Calu3 (cell line): ENCODE measurements around the gene MYO1E. TPM values are rescaled to one million over a fixed set of nuclear protein-coding genes. Genes with fewer than 3 reads are reported as not detected.

ENCODE experiments used
- BruUV-seq: library from RNA; stranded (reverse); fragments of 400-500 nt; replicated peaks from 2 replicates; lab custom pipeline; 2021; lab: Mats Ljungman, UMichigan
- CTCF ChIA-PET: fragments of 300-600 bp; sonication (Branson Sonifier 250); formaldehyde crosslinking; loops from one replicate; lab custom pipeline; 2022; ENCODE audit warnings: antibody characterized with exemption; lab: Charles Lee
- DNase-seq: peaks from one replicate; pipeline ENCODE4 v3.0.0; 2022
- H3K27ac Mint-ChIP-seq: one replicate; pipeline ENCODE4 v1.8.0; 2022; ENCODE audit warnings: mixed read lengths; ENCODE audit not compliant: unreplicated experiment
- H3K27me3 Mint-ChIP-seq: one replicate; pipeline ENCODE4 v1.8.0; 2022; ENCODE audit warnings: mixed read lengths; ENCODE audit not compliant: unreplicated experiment
- H3K36me3 Mint-ChIP-seq: one replicate; pipeline ENCODE4 v1.8.0; 2022; ENCODE audit warnings: mild to moderate bottlenecking, moderate library complexity, mixed read lengths; ENCODE audit not compliant: insufficient read depth, unreplicated experiment
- H3K4me1 Mint-ChIP-seq: one replicate; pipeline ENCODE4 v1.8.0; 2022; ENCODE audit warnings: mild to moderate bottlenecking, low read depth, mixed read lengths; ENCODE audit not compliant: unreplicated experiment
- H3K4me3 Mint-ChIP-seq: one replicate; pipeline ENCODE4 v1.8.0; 2022; ENCODE audit warnings: mild to moderate bottlenecking, low read depth, moderate library complexity, mixed read lengths; ENCODE audit not compliant: unreplicated experiment
- H3K9me3 Mint-ChIP-seq: one replicate; pipeline ENCODE4 v1.8.0; 2022; ENCODE audit warnings: low read depth, mixed read lengths; ENCODE audit not compliant: unreplicated experiment
- CTCF ChIP-seq: fragments of 200-600 bp; IDR thresholded peaks from one replicate; pipeline ENCODE4 v1.8.0; 2022; ENCODE audit warnings: antibody characterized with exemption; ENCODE audit not compliant: unreplicated experiment
- intact Hi-C: fragments of 100-400 bp; cut with micrococcal nuclease; formaldehyde crosslinking; loops from one replicate; pipeline ENCODE4 v1.10.0; 2022; ENCODE audit not compliant: unreplicated experiment
- total RNA-seq: library from RNA; stranded (reverse); gene quantifications from 2 replicates; pipeline ENCODE4 v1.2.3, GENCODE V29; 2022

Gene MYO1E
- total RNA-seq, 1 experiment from 2014 or later = 617 TPM

GRCh38 chr15:59171067-59171397 is 201.6 kb downstream of the MYO1E start:
- Mint-ChIP-seq H3K27me3 (no peaks in the 10 kb centered on the region), H3K4me1 (peaks cover 39% of the 10 kb centered on the region), H3K36me3 (peaks cover 98% of the 10 kb centered on the region), H3K4me3 (no peak overlapping the region), H3K27ac (peak overlapping the region; percentile 23), H3K9me3 (no peaks in the 10 kb centered on the region)
- CTCF ChIA-PET = no interaction called here
- DNase-seq = no peak
- TF ChIP-seq CTCF = no peak
- BruUV-seq = no TSS peak
- intact Hi-C loops = loop anchor here (10.0 kb wide), 1 partner anchor 204 kb away; the partner anchor contains the start of gene MYO1E

- H3K36me3 Mint-ChIP-seq = peaks cover 98% of the 10 kb centered on the region
- CTCF ChIA-PET = interaction anchor here (1.0 to 1.1 kb wide), 2 partner anchors 268 to 323 kb away, joined by 3 to 4 read pairs; partner anchors contain the start of gene FAM81A
- intact Hi-C loops = loop anchor here (10.0 kb wide), 1 partner anchor 204 kb away; the partner anchor contains the start of gene MYO1E
- TF ChIP-seq CTCF = no peak
- H3K4me3 Mint-ChIP-seq = no peak overlapping the region
- DNase-seq = peak; percentile 54
- no TSS peak for BruUV-seq
- peaks cover 33% of the 10 kb centered on the region for H3K4me1 Mint-ChIP-seq
- no peaks in the 10 kb centered on the region for H3K27me3 Mint-ChIP-seq
- peak overlapping the region; percentile 77 for H3K27ac Mint-ChIP-seq
- H3K9me3 Mint-ChIP-seq = no peaks in the 10 kb centered on the region
Observed at GRCh38 chr15:59170295-59171066, 202.2 kb downstream of the MYO1E start.

- H3K36me3 Mint-ChIP-seq = peaks cover 97% of the 10 kb centered on the region
- intact Hi-C loops = no loop called here
- H3K27me3 Mint-ChIP-seq = no peaks in the 10 kb centered on the region
- H3K9me3 Mint-ChIP-seq = no peaks in the 10 kb centered on the region
- BruUV-seq = no TSS peak
- peak overlapping the region; percentile 1 for H3K4me3 Mint-ChIP-seq
- CTCF ChIA-PET = interaction anchor here (0.8 to 1.2 kb wide), 3 partner anchors 32 to 332 kb away, joined by 3 to 6 read pairs (median 4); partner anchors contain the start of gene FAM81A
- H3K4me1 Mint-ChIP-seq = peaks cover 25% of the 10 kb centered on the region
- no peak for DNase-seq
- H3K27ac Mint-ChIP-seq = peak overlapping the region; percentile 77
- TF ChIP-seq CTCF = no peak
Observed at GRCh38 chr15:59169251-59169708, 203.4 kb downstream of the MYO1E start.

- H3K27ac Mint-ChIP-seq = no peak overlapping the region
- H3K9me3 Mint-ChIP-seq = no peaks in the 10 kb centered on the region
- no peaks in the 10 kb centered on the region for H3K27me3 Mint-ChIP-seq
- peaks cover 97% of the 10 kb centered on the region for H3K36me3 Mint-ChIP-seq
- intact Hi-C loops = no loop called here
- no peak for DNase-seq
- no peak overlapping the region for H3K4me3 Mint-ChIP-seq
- CTCF ChIA-PET = interaction anchor here (0.8 kb wide), 1 partner anchor 32 kb away, joined by 3 read pairs; no protein-coding TSS in a partner anchor
- no TSS peak for BruUV-seq
- peaks cover 25% of the 10 kb centered on the region for H3K4me1 Mint-ChIP-seq
- no peak for TF ChIP-seq CTCF
Observed at GRCh38 chr15:59168536-59168935, 204.1 kb downstream of the MYO1E start.
